ENCODE measurements around the gene DEFB129.

Gene DEFB129

GRCh38 chr20:258963-259362 lies 31.9 kb downstream of the DEFB129 start:
- H3K27me3 ChIP-seq (replicated peaks; ENCODE audit: insufficient read depth, low read length) = no peaks in the 10 kb centered on the region
- DNase-seq = peak; percentile 46
- TF ChIP-seq, protein P1, sequence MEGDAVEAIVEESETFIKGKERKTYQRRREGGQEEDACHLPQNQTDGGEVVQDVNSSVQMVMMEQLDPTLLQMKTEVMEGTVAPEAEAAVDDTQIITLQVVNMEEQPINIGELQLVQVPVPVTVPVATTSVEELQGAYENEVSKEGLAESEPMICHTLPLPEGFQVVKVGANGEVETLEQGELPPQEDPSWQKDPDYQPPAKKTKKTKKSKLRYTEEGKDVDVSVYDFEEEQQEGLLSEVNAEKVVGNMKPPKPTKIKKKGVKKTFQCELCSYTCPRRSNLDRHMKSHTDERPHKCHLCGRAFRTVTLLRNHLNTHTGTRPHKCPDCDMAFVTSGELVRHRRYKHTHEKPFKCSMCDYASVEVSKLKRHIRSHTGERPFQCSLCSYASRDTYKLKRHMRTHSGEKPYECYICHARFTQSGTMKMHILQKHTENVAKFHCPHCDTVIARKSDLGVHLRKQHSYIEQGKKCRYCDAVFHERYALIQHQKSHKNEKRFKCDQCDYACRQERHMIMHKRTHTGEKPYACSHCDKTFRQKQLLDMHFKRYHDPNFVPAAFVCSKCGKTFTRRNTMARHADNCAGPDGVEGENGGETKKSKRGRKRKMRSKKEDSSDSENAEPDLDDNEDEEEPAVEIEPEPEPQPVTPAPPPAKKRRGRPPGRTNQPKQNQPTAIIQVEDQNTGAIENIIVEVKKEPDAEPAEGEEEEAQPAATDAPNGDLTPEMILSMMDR (IDR thresholded peaks at IDR 0.05; ENCODE audit: low read length) = peak; percentile 43
- TF ChIP-seq EZH2phosphoT487 (IDR thresholded peaks at IDR 0.05; ENCODE audit: low read length) = no peak

GRCh38 chr20:259981-260380 lies 32.9 kb downstream of the DEFB129 start:
- H3K27me3 ChIP-seq (replicated peaks; ENCODE audit: insufficient read depth, low read length) = no peaks in the 10 kb centered on the region
- no peaks in the 10 kb centered on the region for H3K79me2 ChIP-seq (ENCODE audit: low read length)
- TF ChIP-seq, protein P1 (IDR thresholded peaks at IDR 0.05; ENCODE audit: low read length) = no peak

More at GRCh38 chr20:258963-259362, 31.9 kb downstream of the DEFB129 start:
- Histone ChIP-seq H3K27ac (ENCODE audit: low read length) (no peak overlapping the region), H2AFZ (ENCODE audit: low read length) (no peak overlapping the region), H3K9me2 (replicated peaks; ENCODE audit: insufficient read depth, low read length) (no peaks in the 10 kb centered on the region), H3K79me2 (ENCODE audit: low read length) (no peaks in the 10 kb centered on the region), H3K36me3 (replicated peaks; ENCODE audit: insufficient read depth, low read length) (no peaks in the 10 kb centered on the region), H3K4me1 (ENCODE audit: low read length) (no peaks in the 10 kb centered on the region), H4K20me1 (ENCODE audit: insufficient read depth, low read length) (no peaks in the 10 kb centered on the region), H3K9ac (ENCODE audit: low read length) (no peak overlapping the region), H3K4me2 (ENCODE audit: low read depth, low read length) (no peak overlapping the region), H3F3A (ENCODE audit: insufficient read depth, low read length) (no peaks in the 10 kb centered on the region), H3K4me3 (ENCODE audit: low read length) (no peak overlapping the region), H3K9me3 (replicated peaks; ENCODE audit: insufficient read depth, low read length) (no peaks in the 10 kb centered on the region)

GRCh38 chr20:263701-264100 lies 36.6 kb downstream of the DEFB129 start:
- Histone ChIP-seq H3K9me3 (replicated peaks; ENCODE audit: insufficient read depth, low read length) (no peaks in the 10 kb centered on the region), H3K4me1 (ENCODE audit: low read length) (no peaks in the 10 kb centered on the region), H3K27me3 (replicated peaks; ENCODE audit: insufficient read depth, low read length) (no peaks in the 10 kb centered on the region), H3K27ac (ENCODE audit: low read length) (no peak overlapping the region), H3K9me2 (replicated peaks; ENCODE audit: insufficient read depth, low read length) (no peaks in the 10 kb centered on the region), H3K36me3 (replicated peaks; ENCODE audit: insufficient read depth, low read length) (no peaks in the 10 kb centered on the region), H3K79me2 (ENCODE audit: low read length) (no peaks in the 10 kb centered on the region), H3K4me3 (ENCODE audit: low read length) (no peak overlapping the region), H3K9ac (ENCODE audit: low read length) (no peak overlapping the region), H3K4me2 (ENCODE audit: low read depth, low read length) (no peak overlapping the region), H4K20me1 (ENCODE audit: insufficient read depth, low read length) (no peaks in the 10 kb centered on the region), H3F3A (ENCODE audit: insufficient read depth, low read length) (no peaks in the 10 kb centered on the region), H2AFZ (ENCODE audit: low read length) (no peak overlapping the region)
- DNase-seq = no peak
- TF ChIP-seq EZH2phosphoT487 (IDR thresholded peaks at IDR 0.05; ENCODE audit: low read length) (no peak), EZH2 (optimal IDR thresholded peaks at IDR 0.05; ENCODE audit: low read depth, low read length) (no peak)
- TF ChIP-seq, protein P1 (IDR thresholded peaks at IDR 0.05; ENCODE audit: low read length) = no peak

More at GRCh38 chr20:259981-260380, 32.9 kb downstream of the DEFB129 start:
- Histone ChIP-seq H3K9ac (ENCODE audit: low read length) (no peak overlapping the region), H3K4me2 (ENCODE audit: low read depth, low read length) (no peak overlapping the region), H3K27ac (ENCODE audit: low read length) (no peak overlapping the region), H4K20me1 (ENCODE audit: insufficient read depth, low read length) (no peaks in the 10 kb centered on the region), H3F3A (ENCODE audit: insufficient read depth, low read length) (no peaks in the 10 kb centered on the region), H2AFZ (ENCODE audit: low read length) (no peak overlapping the region), H3K4me3 (ENCODE audit: low read length) (no peak overlapping the region), H3K4me1 (ENCODE audit: low read length) (no peaks in the 10 kb centered on the region), H3K36me3 (replicated peaks; ENCODE audit: insufficient read depth, low read length) (no peaks in the 10 kb centered on the region), H3K9me2 (replicated peaks; ENCODE audit: insufficient read depth, low read length) (no peaks in the 10 kb centered on the region), H3K9me3 (replicated peaks; ENCODE audit: insufficient read depth, low read length) (no peaks in the 10 kb centered on the region)
- DNase-seq = no peak

Data from MM.1S (cell line).